Hematopoietic multipotent progenitor cell (in vitro differentiated cells): ENCODE data around the gene TMEM131L. TPM values are rescaled to one million over a fixed set of nuclear protein-coding genes. Genes with fewer than 3 reads are reported as not detected.
"Not testable (repeated sequence)": the region's sequence is repeated elsewhere in the genome, so short reads cannot be mapped to it uniquely, and the experiment has no call there.

ENCODE experiments used
- DNase-seq, 3 donors: peaks; one replicate each; pipeline ENCODE4 v3.0.0-alpha.2; 2011 to 2015; ENCODE audit warnings: low read depth in 2 of 3, low spot score in 2 of 3
- total RNA-seq: library from RNA; depleted of rRNA; stranded (reverse); fragments of >200 nt; gene quantifications from one replicate; pipeline ENCODE4 v1.2.3, GENCODE V29; 2012

The TMEM131L gene
- total RNA-seq, 1 donor = 19.7 TPM

GRCh38 chr4:153639833-153640802 is 174.0 kb downstream of the TMEM131L start:
- DNase-seq = no peak

- no peak for DNase-seq
These were observed 175.4 kb downstream of the TMEM131L start for GRCh38 chr4:153641532-153641931.

- DNase-seq = peak; percentile 13 to 75 (median 28)
These were observed 177.5 kb downstream of the TMEM131L start for GRCh38 chr4:153643406-153644383.

GRCh38 chr4:153645183-153645582 is 179.0 kb downstream of the TMEM131L start:
- DNase-seq = no peak

- no peak for DNase-seq
These were observed 180.1 kb downstream of the TMEM131L start for GRCh38 chr4:153646261-153646660.

GRCh38 chr4:153646978-153647377 is 180.8 kb downstream of the TMEM131L start:
- no peak for DNase-seq

GRCh38 chr4:153647975-153648374 is 181.8 kb downstream of the TMEM131L start:
- DNase-seq = no peak

- DNase-seq = no peak
These were observed 183.4 kb downstream of the TMEM131L start for GRCh38 chr4:153649572-153649991.

GRCh38 chr4:153651116-153651515 is 185.0 kb downstream of the TMEM131L start:
- no peak for DNase-seq

GRCh38 chr4:153651587-153651986 is 185.4 kb downstream of the TMEM131L start:
- peak; percentile 18 to 71 (median 24) for DNase-seq

- no peak for DNase-seq
These were observed 186.1 kb downstream of the TMEM131L start for GRCh38 chr4:153652051-153652784.

GRCh38 chr4:153655002-153655541 is 188.9 kb downstream of the TMEM131L start:
- DNase-seq = no peak

- no peak for DNase-seq
These were observed 189.8 kb downstream of the TMEM131L start for GRCh38 chr4:153655928-153656327.

GRCh38 chr4:153661215-153661822 is 195.2 kb downstream of the TMEM131L start:
- peak in 1 of 3 donors; percentile 20 for DNase-seq

- DNase-seq = no peak
These were observed 195.7 kb downstream of the TMEM131L start for GRCh38 chr4:153661908-153662307.

- DNase-seq = no peak
These were observed 197.5 kb downstream of the TMEM131L start for GRCh38 chr4:153663667-153664066.

- DNase-seq = not testable (repeated sequence)
These were observed 200.3 kb downstream of the TMEM131L start for GRCh38 chr4:153666505-153666904.

GRCh38 chr4:153668647-153669046 is 202.5 kb downstream of the TMEM131L start:
- DNase-seq = no peak

GRCh38 chr4:153669838-153670237 is 203.7 kb downstream of the TMEM131L start:
- no peak for DNase-seq

- no peak for DNase-seq
These were observed 210.3 kb downstream of the TMEM131L start for GRCh38 chr4:153676486-153676885.
